BE2C (cell line): ENCODE data around the gene CFAP46.

Experiments used
- DNase-seq: peaks from one replicate; pipeline ENCODE4 v3.0.0-alpha.2; 2020
- H3K27me3 ChIP-seq: fragments of 250-450 bp; sonication (Bioruptor Pico); 2 replicates; pipeline ENCODE4 v1.5.1; 2020; ENCODE audit warnings: mild to moderate bottlenecking
- H3K36me3 ChIP-seq: fragments of 250-450 bp; sonication (Bioruptor Pico); 2 replicates; pipeline ENCODE4 v1.5.1; 2020; ENCODE audit warnings: mild to moderate bottlenecking
- H3K4me1 ChIP-seq: fragments of 250-450 bp; sonication (Bioruptor Pico); 2 replicates; pipeline ENCODE4 v1.5.1; 2020
- H3K4me3 ChIP-seq: 2 replicates; pipeline ENCODE4 v1.5.1; 2011; ENCODE audit warnings: low read depth, low read length
- H3K9me3 ChIP-seq: fragments of 250-450 bp; sonication (Bioruptor Pico); 2 replicates; pipeline ENCODE4 v1.5.1; 2020
- TF ChIP-seq, protein P1 (sequence below): IDR thresholded peaks from 2 replicates; pipeline ENCODE4 v1.5.1; 2012; ENCODE audit warnings: mild to moderate bottlenecking, low read depth, low read length

CFAP46 gene

DNA sequence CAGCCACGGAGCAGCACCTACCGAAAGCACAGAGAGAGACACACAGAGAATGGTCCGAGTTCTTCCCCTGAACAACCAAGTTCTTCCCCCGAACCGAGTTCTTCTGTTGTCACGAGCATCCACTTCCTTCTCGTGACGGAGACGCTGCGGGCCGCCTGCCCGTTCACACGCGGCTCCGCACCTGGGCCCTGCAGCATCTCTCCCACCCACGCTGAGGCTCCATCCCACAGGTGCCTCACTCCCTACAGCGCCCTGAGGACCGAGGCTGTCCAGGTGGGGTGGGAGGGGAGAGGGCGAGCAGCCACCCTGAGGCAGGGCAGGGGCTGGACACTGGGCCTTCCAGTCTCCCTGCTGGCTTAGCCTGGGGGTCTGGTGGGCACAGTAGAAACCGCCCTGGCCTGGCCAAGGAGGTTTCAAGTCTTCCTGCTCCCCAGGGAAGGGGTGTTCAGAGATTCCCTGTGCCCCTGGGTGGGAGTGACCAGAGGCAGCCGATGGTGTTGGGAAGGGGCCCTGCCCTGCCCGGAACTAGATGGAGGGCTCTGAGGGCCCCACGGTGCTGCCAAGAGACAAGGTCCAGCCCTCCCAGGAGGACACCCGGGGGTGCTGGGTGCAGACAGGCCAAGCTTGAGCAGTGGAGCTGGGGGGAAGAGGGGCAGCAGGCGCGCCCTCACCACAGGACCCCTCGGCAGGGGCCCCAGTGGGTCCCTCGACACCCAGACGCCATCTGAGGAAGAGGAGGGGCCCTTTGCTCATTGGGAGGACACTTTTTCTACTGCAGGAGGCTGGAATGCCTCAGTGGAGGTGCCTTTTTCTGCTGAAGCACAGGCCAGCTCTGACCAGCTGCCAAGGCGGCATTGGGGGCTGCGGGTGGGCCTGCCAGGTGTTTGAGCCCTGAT is 151.2 kb downstream of the CFAP46 start:
- TF ChIP-seq, protein P1, sequence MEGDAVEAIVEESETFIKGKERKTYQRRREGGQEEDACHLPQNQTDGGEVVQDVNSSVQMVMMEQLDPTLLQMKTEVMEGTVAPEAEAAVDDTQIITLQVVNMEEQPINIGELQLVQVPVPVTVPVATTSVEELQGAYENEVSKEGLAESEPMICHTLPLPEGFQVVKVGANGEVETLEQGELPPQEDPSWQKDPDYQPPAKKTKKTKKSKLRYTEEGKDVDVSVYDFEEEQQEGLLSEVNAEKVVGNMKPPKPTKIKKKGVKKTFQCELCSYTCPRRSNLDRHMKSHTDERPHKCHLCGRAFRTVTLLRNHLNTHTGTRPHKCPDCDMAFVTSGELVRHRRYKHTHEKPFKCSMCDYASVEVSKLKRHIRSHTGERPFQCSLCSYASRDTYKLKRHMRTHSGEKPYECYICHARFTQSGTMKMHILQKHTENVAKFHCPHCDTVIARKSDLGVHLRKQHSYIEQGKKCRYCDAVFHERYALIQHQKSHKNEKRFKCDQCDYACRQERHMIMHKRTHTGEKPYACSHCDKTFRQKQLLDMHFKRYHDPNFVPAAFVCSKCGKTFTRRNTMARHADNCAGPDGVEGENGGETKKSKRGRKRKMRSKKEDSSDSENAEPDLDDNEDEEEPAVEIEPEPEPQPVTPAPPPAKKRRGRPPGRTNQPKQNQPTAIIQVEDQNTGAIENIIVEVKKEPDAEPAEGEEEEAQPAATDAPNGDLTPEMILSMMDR: no peak
- peaks cover 4% of the 10 kb centered on the region for H3K4me1 ChIP-seq

DNA sequence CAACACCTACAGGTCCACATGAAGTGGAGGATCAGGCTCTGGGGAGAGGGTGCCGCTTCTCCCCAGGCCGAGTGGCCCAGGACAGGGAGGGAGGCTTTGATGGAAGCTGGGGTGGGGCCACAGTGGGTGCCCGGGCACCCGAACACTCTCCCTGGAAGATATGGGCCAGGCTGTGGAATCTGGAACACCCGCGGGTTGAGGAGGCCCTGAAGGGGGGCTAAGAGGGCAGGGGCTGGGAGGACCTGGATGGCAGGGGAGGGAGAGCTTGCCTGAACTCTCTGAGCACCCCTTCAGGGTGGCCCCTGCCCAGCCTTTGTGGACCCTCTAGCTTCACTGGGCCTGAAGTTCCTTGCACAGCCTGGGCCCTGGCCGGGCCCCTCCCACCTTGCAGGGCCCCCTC is 151.9 kb downstream of the CFAP46 start:
- H3K36me3 ChIP-seq: no peaks in the 10 kb centered on the region
- peaks cover 3% of the 10 kb centered on the region; the same call in 1 of the 2 replicates for H3K9me3 ChIP-seq
- peaks cover 79% of the 10 kb centered on the region for H3K27me3 ChIP-seq
- no peak overlapping the region for H3K4me3 ChIP-seq
- TF ChIP-seq, protein P1: no peak
- DNase-seq: no peak
- peaks cover 4% of the 10 kb centered on the region for H3K4me1 ChIP-seq

More for the DNA sequence above, 151.2 kb downstream of the CFAP46 start:
- Histone ChIP-seq H3K9me3 (peaks cover 3% of the 10 kb centered on the region; the same call in 1 of the 2 replicates), H3K27me3 (peaks cover 85% of the 10 kb centered on the region), H3K4me3 (no peak overlapping the region), H3K36me3 (no peaks in the 10 kb centered on the region)
- DNase-seq: no peak

DNA sequence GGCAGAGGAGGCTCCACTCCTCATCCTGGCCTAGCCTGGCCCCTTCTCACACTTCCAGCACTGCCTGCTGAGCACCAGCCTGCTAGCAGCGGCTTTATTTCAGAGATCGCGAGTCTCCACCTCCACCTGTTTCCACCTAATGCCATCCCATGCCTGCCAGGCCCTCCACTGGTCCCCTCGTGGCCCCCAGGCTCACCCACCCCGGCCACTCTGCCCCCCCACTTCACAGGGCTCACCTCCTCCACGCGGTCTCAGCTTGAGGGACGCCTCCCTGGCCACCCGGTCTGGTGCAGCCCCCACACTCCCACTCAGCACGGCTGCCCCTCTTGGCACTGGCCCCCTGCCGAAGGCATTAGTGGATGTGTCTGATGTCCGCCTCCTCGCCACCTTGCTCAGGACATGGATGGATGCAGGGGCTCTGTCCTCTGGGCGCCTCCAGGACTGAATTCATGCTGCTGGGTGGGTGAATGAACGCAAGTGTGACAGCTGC is 152.7 kb downstream of the CFAP46 start:
- TF ChIP-seq, protein P1: no peak
- Histone ChIP-seq H3K9me3 (peaks cover 7% of the 10 kb centered on the region), H3K4me3 (no peak overlapping the region), H3K4me1 (peaks cover 4% of the 10 kb centered on the region), H3K27me3 (peaks cover 78% of the 10 kb centered on the region), H3K36me3 (no peaks in the 10 kb centered on the region)
- DNase-seq: no peak

DNA sequence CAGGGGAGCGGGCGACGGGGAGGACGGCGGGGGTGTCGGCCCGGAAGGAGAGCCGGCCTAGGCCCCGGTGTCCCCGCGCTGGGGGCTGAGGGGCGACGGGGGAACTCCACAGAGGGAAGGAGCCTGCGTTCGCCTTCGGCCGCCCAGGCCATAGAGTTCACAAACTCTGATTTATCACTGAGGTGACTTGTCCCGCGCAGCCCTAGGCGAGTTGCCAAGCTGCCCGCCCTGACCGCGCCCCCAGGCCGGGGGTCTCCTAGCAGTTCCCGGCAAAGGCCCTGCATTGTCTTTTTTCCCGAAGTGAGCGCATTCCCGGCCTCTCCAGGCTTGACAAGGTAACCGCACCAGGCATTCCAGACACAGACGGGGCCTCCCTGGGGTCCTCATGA is 153.5 kb downstream of the CFAP46 start:
- Histone ChIP-seq H3K4me3 (no peak overlapping the region), H3K27me3 (peaks cover 77% of the 10 kb centered on the region), H3K9me3 (peaks cover 7% of the 10 kb centered on the region), H3K36me3 (no peaks in the 10 kb centered on the region), H3K4me1 (peaks cover 2% of the 10 kb centered on the region)
- TF ChIP-seq, protein P1: no peak
- no peak for DNase-seq

DNA sequence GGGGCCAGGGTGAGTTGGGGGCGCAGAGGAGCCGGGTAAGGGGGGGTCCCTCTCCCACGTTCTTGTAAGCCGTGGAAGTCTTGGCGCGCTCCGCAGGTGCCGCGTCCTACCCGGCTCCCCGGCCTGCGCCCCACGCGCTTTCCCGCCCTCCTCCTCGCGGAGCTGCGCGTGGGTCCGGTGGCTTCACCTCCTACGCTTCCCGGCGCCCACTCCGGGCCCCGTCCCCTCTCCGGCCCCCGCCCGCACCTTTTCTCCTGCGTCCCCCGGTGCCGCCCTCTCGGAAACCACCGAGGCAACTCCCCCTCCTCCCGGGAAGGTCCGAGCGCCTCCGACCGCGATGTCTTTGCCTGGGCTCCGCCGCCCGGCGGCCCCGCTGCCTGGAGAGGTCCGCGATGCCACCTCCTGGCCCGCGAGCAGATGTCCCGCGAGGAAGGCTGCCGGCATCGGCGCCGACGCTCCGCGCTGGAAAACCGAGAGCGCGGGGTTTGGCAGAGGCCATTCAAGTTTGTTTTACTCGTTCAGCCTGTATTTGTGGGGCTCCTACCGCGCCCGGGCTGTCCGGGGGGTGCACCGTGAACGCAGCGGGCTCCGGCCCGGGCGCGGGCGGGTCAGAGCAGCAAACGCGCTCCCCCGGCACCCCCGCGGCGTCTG is 154.1 kb downstream of the CFAP46 start:
- Histone ChIP-seq H3K4me3 (no peak overlapping the region), H3K27me3 (peaks cover 71% of the 10 kb centered on the region), H3K9me3 (peaks cover 7% of the 10 kb centered on the region), H3K36me3 (no peaks in the 10 kb centered on the region), H3K4me1 (no peaks in the 10 kb centered on the region)
- TF ChIP-seq, protein P1: no peak
- DNase-seq: no peak
